NCI-H1930 (cell line): ENCODE results near the gene SENP1.

Source experiments
- DNase-seq, 2 experiments: peaks; one replicate each; lab custom pipeline; 2025; lab: John Stamatoyannopoulos, UW

Gene SENP1

DNA sequence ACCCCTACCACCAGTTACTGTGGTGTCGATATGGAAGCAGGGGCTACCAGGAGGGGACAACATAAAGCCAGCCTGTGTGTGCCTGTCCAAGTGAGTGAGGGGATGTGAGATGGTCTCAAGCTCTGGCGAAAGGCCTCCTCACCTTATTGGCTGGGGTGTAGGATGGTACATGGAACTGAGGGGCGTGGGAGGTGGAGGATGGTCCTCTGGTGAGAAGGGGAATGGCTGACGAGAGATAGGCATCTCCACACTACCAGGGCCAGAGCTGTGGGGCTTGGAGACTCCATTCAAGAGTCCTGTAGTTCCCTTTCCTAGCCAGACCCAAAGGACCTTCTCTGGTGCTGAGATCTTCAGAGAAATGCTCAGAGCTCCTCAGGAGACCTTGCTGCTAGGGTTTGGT is 69.1 kb downstream of the SENP1 start:
- no peak for DNase-seq

- no peak for DNase-seq
These were observed 70.8 kb downstream of the SENP1 start for GRCh38 chr12:48034835-48035805.

- no peak for DNase-seq
These were observed 72.4 kb downstream of the SENP1 start for GRCh38 chr12:48033451-48033850.

DNA sequence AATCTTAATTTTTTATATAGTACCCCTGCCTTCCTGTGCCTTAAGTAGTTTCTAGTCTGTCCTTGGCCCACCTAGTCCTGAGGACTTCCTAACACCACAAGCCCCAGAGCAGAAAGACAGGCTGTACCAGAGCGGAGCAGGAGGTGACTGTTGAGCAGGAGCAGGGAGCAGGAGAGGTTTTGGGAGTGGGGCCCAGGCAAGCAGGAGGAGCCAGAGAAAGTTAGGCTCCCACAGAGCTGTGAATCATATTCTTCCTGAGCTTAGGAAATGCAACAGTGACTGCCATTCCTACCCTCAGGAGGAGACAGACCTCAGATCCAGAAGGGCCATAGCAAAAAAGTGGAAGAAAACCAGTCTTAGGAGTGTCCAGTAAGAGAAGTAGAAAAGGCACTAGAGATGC is 73.3 kb downstream of the SENP1 start:
- no peak for DNase-seq

DNA sequence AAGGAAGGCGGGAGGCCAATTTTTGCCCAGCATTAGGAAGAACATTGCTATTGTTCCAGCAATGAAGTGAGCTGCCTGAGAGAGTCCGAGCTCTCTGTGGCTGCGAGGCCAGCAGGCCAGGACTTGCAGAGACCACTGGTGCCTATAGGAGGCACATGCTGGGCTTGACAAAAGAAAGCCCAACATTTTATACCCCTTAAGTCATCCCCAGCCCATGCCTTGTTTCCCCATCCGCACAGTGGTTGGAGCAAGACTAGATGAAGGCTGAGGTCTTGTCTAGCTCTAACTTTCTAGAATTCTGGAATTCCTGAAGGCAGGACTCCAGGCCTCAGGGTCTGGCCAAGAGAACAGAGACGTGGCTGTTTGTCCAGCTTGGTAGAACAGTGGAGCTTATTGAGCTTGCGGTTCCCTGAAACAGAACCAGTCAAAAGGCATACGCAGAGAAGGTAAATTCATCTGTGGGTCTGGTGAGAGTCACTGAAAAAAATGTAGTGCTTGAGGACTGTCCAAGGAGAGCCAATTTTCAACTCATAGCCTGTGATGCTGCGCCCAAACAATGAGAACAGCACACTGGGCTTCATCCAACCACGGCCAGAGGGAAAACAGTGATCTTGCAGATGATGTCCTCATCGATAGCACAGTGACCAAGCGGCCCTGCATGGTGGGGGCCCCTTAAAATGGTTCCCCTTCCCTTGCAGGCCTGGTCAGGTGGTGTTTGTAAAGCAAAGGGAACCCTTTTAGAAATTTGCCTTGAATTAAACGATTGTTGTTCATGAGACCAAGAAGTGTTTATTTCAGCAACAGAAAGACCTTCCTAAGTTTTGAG is 74.5 kb downstream of the SENP1 start:
- no peak for DNase-seq

DNA sequence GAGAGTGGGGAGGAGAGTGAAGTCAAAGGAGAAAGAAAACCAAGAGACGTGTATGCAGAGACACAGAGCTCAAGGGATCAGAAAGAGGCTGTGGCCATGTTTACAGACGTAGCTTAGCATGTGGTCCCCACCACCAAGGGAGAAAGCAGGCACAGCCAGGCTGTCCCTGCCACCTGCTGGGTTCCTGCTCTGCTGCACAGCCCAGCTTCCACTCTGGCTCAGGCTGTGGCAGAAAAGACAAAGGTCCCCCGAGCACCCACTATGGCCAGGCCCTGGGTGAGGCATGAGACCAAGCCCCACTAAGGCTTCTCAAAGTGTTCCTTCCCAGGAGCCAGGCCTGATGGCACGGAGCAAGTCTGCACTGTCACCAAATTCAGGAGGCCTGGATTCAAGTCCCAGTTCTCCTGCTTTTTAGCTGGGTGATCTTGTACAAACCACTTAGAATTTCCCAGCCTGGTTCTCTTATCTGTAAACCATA is 75.7 kb downstream of the SENP1 start:
- DNase-seq = no peak

DNA sequence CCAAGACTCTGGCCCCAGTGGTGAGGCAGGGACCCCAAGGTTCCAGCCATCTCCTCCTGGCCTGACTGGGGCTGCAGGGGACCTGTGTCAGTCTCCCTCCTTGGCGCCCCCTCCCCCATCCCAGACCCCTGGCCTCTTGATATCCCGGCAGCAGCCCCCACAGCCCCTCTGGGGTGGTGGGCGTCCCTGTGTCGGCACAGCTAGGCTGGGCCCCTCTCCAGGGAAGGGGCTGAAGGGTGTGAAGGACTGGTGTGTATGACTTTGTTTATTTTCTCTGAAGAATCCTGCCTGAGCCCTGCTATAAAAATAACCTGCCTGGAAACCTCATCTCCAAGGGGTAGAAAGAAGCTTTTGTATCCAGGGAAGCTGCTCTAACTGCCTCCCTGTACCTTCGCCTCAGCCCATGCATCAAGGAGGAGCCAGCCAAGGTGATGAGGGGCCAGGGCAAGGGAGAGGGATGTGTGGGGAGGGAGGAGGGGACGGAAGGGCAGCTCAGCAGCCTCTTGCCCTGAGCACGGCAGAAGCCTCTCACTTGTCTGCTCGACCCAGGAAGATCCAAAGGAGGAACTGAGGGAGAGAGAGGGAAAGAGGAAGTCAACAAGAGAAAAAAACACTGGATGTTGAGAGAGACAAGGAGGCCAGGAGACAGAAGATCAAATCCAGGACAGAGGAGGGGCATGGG is 76.2 kb downstream of the SENP1 start:
- no peak for DNase-seq

DNA sequence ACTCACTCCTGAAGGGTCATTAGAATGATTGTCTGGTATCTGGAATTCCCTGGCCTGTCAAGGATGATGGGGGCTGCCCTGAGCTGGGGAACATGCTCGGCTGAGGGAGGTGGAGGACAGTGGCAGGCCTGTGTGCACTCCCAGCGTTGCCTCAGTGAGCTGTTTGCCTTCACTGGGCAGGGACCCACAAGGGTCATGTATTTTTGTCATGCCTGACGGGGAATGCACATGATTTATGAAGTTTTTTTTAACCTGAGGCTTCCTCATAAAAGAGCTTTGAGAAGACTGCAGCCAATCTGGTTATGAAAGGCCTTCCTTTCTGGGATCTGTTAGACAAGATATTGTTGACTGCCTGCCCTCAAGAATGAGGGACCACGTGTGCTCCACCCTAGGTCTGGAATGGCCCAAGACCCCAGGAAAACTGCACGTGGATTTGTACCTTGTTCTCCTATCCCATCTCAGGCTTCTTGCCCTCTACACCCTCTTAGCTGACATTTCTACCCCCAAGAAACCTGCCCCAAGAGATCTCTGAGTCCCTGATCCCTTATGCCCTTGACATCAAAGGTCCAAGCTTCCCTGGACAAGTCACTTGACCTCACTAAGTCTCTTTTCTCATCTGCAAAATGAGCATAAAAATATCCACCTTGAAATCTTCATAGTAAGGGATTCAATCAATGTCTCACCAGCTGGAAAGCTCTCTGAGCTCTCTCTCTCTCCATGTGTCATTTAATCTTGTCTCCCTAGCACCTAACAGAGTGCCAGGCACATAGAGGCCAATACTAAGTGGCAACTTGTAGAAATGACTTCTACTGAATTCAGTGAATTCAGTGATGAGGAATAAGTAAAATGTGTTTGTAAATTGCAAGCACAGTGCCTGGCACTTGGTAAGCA is 77.1 kb downstream of the SENP1 start:
- DNase-seq = no peak

DNA sequence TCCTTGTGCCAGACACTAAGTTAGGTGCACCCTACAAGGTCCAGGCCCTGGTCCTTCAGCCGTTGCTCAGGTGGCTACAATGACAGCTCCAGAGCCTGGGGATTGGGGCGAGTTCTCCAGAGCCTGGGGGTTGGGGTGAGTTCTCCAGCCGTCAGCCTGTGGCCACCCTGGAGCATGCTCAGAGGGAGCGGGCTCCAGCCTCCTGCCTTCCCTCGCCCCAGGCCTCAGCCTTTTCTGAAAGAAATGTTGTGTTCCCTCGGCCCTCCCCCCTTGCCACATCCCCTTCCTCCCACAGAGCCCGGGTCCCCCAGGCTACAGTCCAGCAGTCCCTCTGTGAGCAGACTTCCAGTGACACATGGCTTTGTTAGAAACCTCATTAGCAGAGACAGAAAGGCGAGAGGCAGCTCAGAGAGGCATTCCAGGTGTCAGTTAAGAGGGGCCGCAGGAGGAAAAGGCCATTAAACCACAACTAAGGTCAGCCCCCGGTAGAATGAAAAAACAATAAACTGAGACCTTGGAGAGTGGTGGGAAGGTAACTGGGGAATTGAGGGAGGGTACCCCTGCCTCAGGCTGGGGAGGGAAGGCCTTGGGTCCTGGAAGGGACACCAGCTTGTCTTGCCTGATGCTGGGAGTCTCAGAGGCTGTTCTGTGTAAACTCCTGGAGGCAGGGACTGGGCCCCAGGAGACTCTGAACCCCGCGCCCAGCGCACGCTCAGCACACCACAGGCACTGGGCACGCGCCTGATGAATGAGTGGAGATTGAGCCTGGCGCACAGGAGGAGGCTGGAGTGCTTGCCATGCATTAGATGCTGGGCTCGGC is 78.5 kb downstream of the SENP1 start:
- DNase-seq = no peak

DNA sequence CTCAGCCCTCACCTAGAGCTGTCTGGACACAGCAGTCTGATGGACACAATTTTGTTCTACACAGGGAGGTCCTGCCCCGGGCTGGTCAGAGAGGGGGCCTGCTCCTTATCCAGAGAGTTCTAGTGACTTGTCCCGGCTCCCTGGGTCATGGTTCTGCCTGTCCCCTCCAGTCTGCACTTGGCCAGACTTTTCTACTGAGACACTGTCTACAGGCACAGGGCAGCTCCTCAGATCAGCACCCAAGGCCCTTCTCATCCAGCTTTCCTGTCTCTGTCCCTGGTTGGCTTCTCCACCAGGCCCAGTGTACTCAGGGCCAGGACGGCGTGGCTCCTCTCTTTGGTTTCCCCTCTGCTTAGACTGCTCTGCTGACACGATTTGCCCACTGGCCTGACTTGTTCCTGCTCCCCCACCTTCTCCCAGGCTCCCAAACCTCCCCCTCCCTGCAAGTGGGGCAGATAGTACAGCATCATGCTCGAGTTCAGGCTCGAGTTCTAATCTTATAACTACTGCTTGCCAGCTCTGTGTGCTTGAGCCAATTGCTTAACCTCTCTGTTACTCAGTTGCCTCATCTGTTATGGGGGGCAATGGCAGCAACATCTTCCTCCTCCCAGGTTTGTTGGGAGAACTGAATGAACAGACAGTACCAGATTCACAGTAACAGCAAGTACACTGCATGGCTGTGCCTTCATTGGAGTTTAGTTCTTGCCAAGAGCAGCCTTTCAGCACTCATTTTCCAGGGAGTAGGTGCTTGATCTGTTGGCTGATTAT is 79.6 kb downstream of the SENP1 start:
- no peak for DNase-seq

GRCh38 chr12:48025281-48025680 is 80.6 kb downstream of the SENP1 start:
- no peak for DNase-seq

DNA sequence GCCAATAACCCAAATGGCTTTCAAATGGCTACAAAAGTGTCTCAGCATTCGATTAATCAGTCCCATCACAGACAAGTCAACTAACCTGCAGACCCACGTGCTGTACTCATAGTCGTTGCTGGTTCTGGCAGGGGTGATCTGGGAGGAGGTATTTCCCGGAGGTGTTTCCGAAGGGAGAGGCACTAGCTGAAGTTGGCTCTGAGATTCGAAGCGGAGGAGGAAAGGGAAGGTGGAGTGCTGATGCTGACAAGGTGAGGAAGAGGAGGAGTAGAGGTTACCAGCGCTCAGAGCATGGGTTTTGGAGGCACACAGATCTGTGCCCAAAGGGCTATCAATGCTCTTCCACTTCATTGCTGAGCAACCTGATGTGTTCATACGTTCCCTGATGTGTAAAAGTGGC is 81.1 kb downstream of the SENP1 start:
- DNase-seq = no peak

GRCh38 chr12:48023386-48023785 is 82.5 kb downstream of the SENP1 start:
- no peak for DNase-seq

GRCh38 chr12:48022676-48023385 is 83.0 kb downstream of the SENP1 start:
- DNase-seq = no peak

DNA sequence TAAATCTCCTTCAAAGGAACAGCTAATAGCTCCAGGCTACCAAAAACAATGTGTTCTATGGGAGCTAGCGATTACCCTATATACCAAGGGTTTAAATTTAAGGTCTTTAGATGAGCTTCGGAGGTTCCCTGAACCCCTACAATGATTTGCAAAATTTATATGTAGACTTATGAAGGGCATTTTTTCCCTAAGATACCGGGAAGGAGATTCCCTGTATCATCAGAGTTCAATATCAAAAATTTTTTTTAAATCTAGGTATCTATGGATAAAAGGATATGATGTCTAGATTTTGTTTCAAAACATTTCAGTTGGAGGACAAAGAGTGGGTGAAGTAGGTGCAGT is 83.7 kb downstream of the SENP1 start:
- no peak for DNase-seq

- DNase-seq = peak in 1 of 2 experiments; percentile 18
These were observed 84.2 kb downstream of the SENP1 start for GRCh38 chr12:48021485-48022179.

DNA sequence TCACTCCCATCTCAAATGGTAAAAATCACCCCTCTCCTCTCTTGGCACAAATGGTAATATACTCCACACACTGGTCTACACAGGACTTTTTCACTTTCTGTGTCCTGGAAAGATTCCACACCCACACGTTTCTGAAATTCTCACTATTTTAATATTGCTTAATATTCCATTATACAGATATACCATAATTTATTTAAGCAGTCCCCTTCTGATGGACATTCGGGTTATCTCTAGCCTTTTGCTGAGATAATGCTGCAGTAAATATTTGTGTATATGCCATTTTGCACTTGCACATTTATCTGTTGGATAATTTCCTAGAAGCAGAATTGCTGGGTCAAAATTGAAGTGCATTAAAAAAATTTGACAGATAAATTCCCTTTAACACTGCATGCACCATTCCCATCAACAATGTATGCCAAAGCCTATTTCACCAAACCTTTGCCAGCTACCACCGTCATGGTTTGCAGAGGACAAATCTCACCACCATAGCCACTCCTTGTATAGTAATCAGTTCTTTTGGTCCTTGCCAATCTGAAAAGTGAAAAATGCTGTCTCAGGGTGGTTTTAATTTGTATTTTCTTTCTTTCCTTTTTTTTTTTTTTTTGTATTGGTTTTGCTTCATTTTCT is 86.1 kb downstream of the SENP1 start:
- DNase-seq = no peak

- no peak for DNase-seq
These were observed 87.3 kb downstream of the SENP1 start for GRCh38 chr12:48018618-48018995.
